Right lobe of liver (tissue), 6 donors: ENCODE data around the gene EIF4E1B. TPM values are rescaled to one million over a fixed set of nuclear protein-coding genes. Genes with fewer than 3 reads are reported as not detected.

Experiments used
- ATAC-seq, 4 donors: fragments of 200-7000 bp; cut with Tn5 transposase; one replicate each; pipeline ENCODE4 v1.9.1; 2020; ENCODE audit warnings: mild to moderate bottlenecking in 4 of 4, moderate library complexity in 4 of 4
- DNase-seq, 3 donors: peaks; one replicate each; pipeline ENCODE4 v3.0.0-alpha.2; 2020
- H3K27ac ChIP-seq, 3 donors: fragments of 200-600 bp; one replicate each; pipeline ENCODE4 v1.8.0; 2022
- H3K27me3 ChIP-seq, 2 donors: fragments of 200-600 bp; one replicate each; pipeline ENCODE4 v1.8.0; 2022
- H3K36me3 ChIP-seq, 4 donors: fragments of 200-600 bp; sonication (generic) in 1 of 4; one replicate each; pipeline versions ENCODE4 v1.5.1 to v1.8.0; 2017 to 2022; ENCODE audit warnings: control low read depth in 1 of 4
- H3K4me1 ChIP-seq, 4 donors: fragments of 200-600 bp; sonication (generic) in 1 of 4; one replicate each; pipeline versions ENCODE4 v1.5.1 to v1.8.0; 2017 to 2022; ENCODE audit warnings: control low read depth in 1 of 4
- H3K4me3 ChIP-seq, 3 donors: fragments of 200-600 bp; one replicate each; pipeline ENCODE4 v1.8.0; 2022
- H3K9me3 ChIP-seq, 4 donors: fragments of 200-600 bp; sonication (generic) in 1 of 4; one replicate each; pipeline versions ENCODE4 v1.5.1 to v1.8.0; 2017 to 2022; ENCODE audit warnings: control low read depth in 1 of 4
- CTCF ChIP-seq, 4 donors: fragments of 200-600 bp in 3 of 4; fragments of 450-650 bp in 1 of 4; IDR thresholded peaks; one replicate each; pipeline versions ENCODE4 v1.5.1 to v1.8.0; 2016 to 2022; ENCODE audit warnings: antibody characterized with exemption in 4 of 4, mild to moderate bottlenecking in 2 of 4
- POLR2A ChIP-seq: fragments of 450-650 bp; IDR thresholded peaks from one replicate; pipeline ENCODE4 v1.6.1; 2017; ENCODE audit warnings: antibody characterized with exemption, mild to moderate bottlenecking
- WGBS: methylation state at CpG from one replicate; pipeline ENCODE4 v1.1.6; 2018; ENCODE audit warnings: low coverage, low lambda C conversion rate; ENCODE audit not compliant: insufficient coverage; ENCODE audit errors: missing lambda C conversion rate; 5-methylcytosine and 5-hydroxymethylcytosine counted together
- intact Hi-C, 2 donors: fragments of 100-400 bp; cut with DNase I; formaldehyde crosslinking; loops; one replicate each; pipeline versions ENCODE4 v1.11.2 to v1.14.1; 2022
- total RNA-seq, 6 experiments: library from RNA; depleted of rRNA in 2 of 6; stranded (reverse); fragments of >200 nt in 2 of 6; fragmentation: NEBNext Ultra II Directional in 3 of 6; extraction: Animal tissue kit (Norgen Biotek cat#: 25700) in 3 of 6; gene quantifications; one replicate each; pipeline versions ENCODE4 v1.1.0 to v1.2.4, GENCODE V29; 2016 to 2023
- donor health status: DM: no; HTN: yes; CAD: no.
- donor health status: DM: no; HTN: no; CAD: no.
- donor health status: DM: no; HTN: no; CAD: no.
- donor health status: DM: no; HTN: yes; CAD: no.
- donor health status: DM: no; HTN: yes; CAD: no.

Gene EIF4E1B
- total RNA-seq, 6 experiments from 2014 or later, result not detected

- ATAC-seq, result no peak
- Histone ChIP-seq H3K9me3 (no peaks in the 10 kb centered on the region), H3K4me1 (no peaks in the 10 kb centered on the region), H3K27me3 (no peaks in the 10 kb centered on the region), H3K36me3 (no peaks in the 10 kb centered on the region), H3K27ac (no peak overlapping the region), H3K4me3 (no peak overlapping the region)
- DNase-seq, result no peak
- intact Hi-C loops, result no loop called here
- TF ChIP-seq CTCF (IDR thresholded peaks at IDR 0.05) (no peak), POLR2A (no peak)
- WGBS, result 91% methylated on average over 3 of the region's 3 CpGs
Observed at GRCh38 chr5:176638437-176638836, 8.0 kb downstream of the EIF4E1B start.

- H3K4me1 ChIP-seq, result no peaks in the 10 kb centered on the region
- no peak overlapping the region for H3K27ac ChIP-seq
- no peaks in the 10 kb centered on the region for H3K27me3 ChIP-seq
- H3K4me3 ChIP-seq, result no peak overlapping the region
- DNase-seq, result no peak
- no peaks in the 10 kb centered on the region for H3K36me3 ChIP-seq
- ATAC-seq, result no peak
- TF ChIP-seq CTCF (IDR thresholded peaks at IDR 0.05), result no peak
- TF ChIP-seq POLR2A, result no peak
- WGBS, result 100% methylated on average over 1 of the region's 4 CpGs
- intact Hi-C loops, result no loop called here
- no peaks in the 10 kb centered on the region for H3K9me3 ChIP-seq
Observed at GRCh38 chr5:176639208-176639607, 8.7 kb downstream of the EIF4E1B start.

- intact Hi-C loops, result no loop called here
- no peak for ATAC-seq
- TF ChIP-seq CTCF (IDR thresholded peaks at IDR 0.05) (no peak), POLR2A (no peak)
- Histone ChIP-seq H3K27ac (no peak overlapping the region), H3K4me1 (no peaks in the 10 kb centered on the region), H3K36me3 (no peaks in the 10 kb centered on the region), H3K27me3 (no peaks in the 10 kb centered on the region), H3K4me3 (no peak overlapping the region), H3K9me3 (no peaks in the 10 kb centered on the region)
- DNase-seq, result no peak
- WGBS, result no CpG with 5 or more reads among the region's 4 CpGs
Observed at GRCh38 chr5:176639981-176640380, 9.5 kb downstream of the EIF4E1B start.

GRCh38 chr5:176640616-176641015 lies 10.1 kb downstream of the EIF4E1B start:
- no peak overlapping the region for H3K27ac ChIP-seq
- no peak for ATAC-seq
- no peak overlapping the region for H3K4me3 ChIP-seq
- WGBS, result 77% methylated on average over 4 of the region's 4 CpGs
- no peaks in the 10 kb centered on the region for H3K9me3 ChIP-seq
- DNase-seq, result no peak
- no peaks in the 10 kb centered on the region for H3K4me1 ChIP-seq
- TF ChIP-seq POLR2A (no peak), CTCF (IDR thresholded peaks at IDR 0.05) (no peak)
- no peaks in the 10 kb centered on the region for H3K36me3 ChIP-seq
- intact Hi-C loops, result no loop called here
- H3K27me3 ChIP-seq, result no peaks in the 10 kb centered on the region
